Keratinocyte (primary cell): Measurements from ENCODE around the gene TPBG. TPM values are rescaled to one million over a fixed set of nuclear protein-coding genes. Genes with fewer than 3 reads are reported as not detected.

Experiments used
- DNase-seq: peaks from one replicate; pipeline ENCODE4 v3.0.0-alpha.2; 2011; ENCODE audit warnings: low read depth, missing footprints, low spot score
- FAIRE-seq: peaks from 2 replicates; lab custom pipeline; 2011; peaks lifted over from hg19 to GRCh38; lab: Jason Lieb, UNC
- H2AFZ ChIP-seq: 2 replicates; pipeline ENCODE4 v1.6.0; 2012; ENCODE audit warnings: low read length, control low read depth, inconsistent platforms; ENCODE audit not compliant: control insufficient read depth
- H3K27ac ChIP-seq: 2 replicates; pipeline ENCODE4 v1.5.1; 2011; ENCODE audit warnings: low read length; ENCODE audit not compliant: control insufficient read depth, insufficient read depth
- H3K27me3 ChIP-seq: 3 replicates; pipeline ENCODE4 v1.6.0; 2011; ENCODE audit warnings: low read length; ENCODE audit not compliant: control insufficient read depth, insufficient read depth; ENCODE audit errors: extremely low read depth
- H3K36me3 ChIP-seq, 2 experiments: 2 replicates in 1 of 2; 3 replicates in 1 of 2; pipeline ENCODE4 v1.5.1; 2011; ENCODE audit warnings: low read length in 2 of 2, mild to moderate bottlenecking in 1 of 2; ENCODE audit not compliant: control insufficient read depth in 2 of 2, insufficient read depth in 2 of 2; ENCODE audit errors: extremely low read depth in 1 of 2
- H3K4me1 ChIP-seq: 3 replicates; pipeline ENCODE4 v1.5.1; 2011; ENCODE audit warnings: low read length; ENCODE audit not compliant: control insufficient read depth, insufficient read depth; ENCODE audit errors: extremely low read depth
- H3K4me2 ChIP-seq: 3 replicates; pipeline ENCODE4 v1.6.0; 2011; ENCODE audit warnings: low read depth, low read length; ENCODE audit not compliant: control insufficient read depth, insufficient read depth; ENCODE audit errors: extremely low read depth
- H3K4me3 ChIP-seq, 3 experiments: fragments of 200-600 bp in 1 of 3; sonication (generic) in 1 of 3; 2 replicates in 2 of 3; 3 replicates in 1 of 3; pipeline ENCODE4 v1.5.1; 2011 to 2016; ENCODE audit warnings: low read length in 3 of 3, mild to moderate bottlenecking in 3 of 3, control low read depth in 2 of 3, inconsistent platforms in 1 of 3, low read depth in 1 of 3, mixed read lengths in 1 of 3, mixed run types in 1 of 3, moderate library complexity in 1 of 3; ENCODE audit not compliant: control insufficient read depth in 2 of 3, insufficient read depth in 2 of 3; ENCODE audit errors: extremely low read depth in 1 of 3
- H3K79me2 ChIP-seq: 2 replicates; pipeline ENCODE4 v1.6.0; 2012; ENCODE audit warnings: low read length; ENCODE audit not compliant: control insufficient read depth, insufficient read depth
- H3K9ac ChIP-seq: 3 replicates; pipeline ENCODE4 v1.6.0; 2011; ENCODE audit warnings: low read length; ENCODE audit not compliant: control insufficient read depth, insufficient read depth; ENCODE audit errors: extremely low read depth
- H3K9me1 ChIP-seq: 3 replicates; pipeline ENCODE4 v1.6.0; 2011; ENCODE audit warnings: low read length; ENCODE audit not compliant: control insufficient read depth, insufficient read depth; ENCODE audit errors: extremely low read depth
- H3K9me3 ChIP-seq: 2 replicates; pipeline ENCODE4 v1.5.1; 2012; ENCODE audit warnings: low read depth, low read length; ENCODE audit not compliant: control insufficient read depth
- H4K20me1 ChIP-seq: 3 replicates; pipeline ENCODE4 v1.6.0; 2011; ENCODE audit warnings: low read length; ENCODE audit not compliant: control insufficient read depth, insufficient read depth; ENCODE audit errors: extremely low read depth
- CTCF ChIP-seq, 3 experiments: IDR thresholded peaks in 1 of 3; conservative IDR thresholded peaks in 1 of 3; optimal IDR thresholded peaks in 1 of 3; 2 replicates in 2 of 3; 3 replicates in 1 of 3; pipeline versions ENCODE3 to v1.5.1; 2011; ENCODE audit warnings: low read length in 3 of 3, mild to moderate bottlenecking in 3 of 3, moderate library complexity in 2 of 3, control low read depth in 1 of 3, inconsistent platforms in 1 of 3; ENCODE audit not compliant: insufficient read depth in 2 of 3; ENCODE audit errors: extremely low read depth in 1 of 3
- EZH2 ChIP-seq: IDR thresholded peaks from one replicate; pipeline ENCODE4 v1.6.1; 2012; ENCODE audit warnings: inconsistent platforms, mild to moderate bottlenecking, low read length, moderate library complexity
- dilution Hi-C: fragments of 300-500 bp; cut with MboI; formaldehyde crosslinking; loops from one replicate; pipeline ENCODE4 v1.7.0; 2020; ENCODE audit warnings: low sequenced_read_pairs; ENCODE audit not compliant: extremely low pct_ligation_motif_present
- polyA minus RNA-seq, 3 experiments: library from RNA; depleted of rRNA, polyadenylated mRNA; stranded (reverse); fragments of >200 nt; gene quantifications; 1 replicate in 1 of 3; 2 replicates in 1 of 3; 3 replicates in 1 of 3; pipeline ENCODE4 v1.2.3, GENCODE V29; 2011
- polyA plus RNA-seq, 5 experiments: library from polyadenylated mRNA; depleted of rRNA in 3 of 5; stranded (reverse) in 3 of 5; stranded (forward) in 1 of 5; unstranded in 1 of 5; fragments of >200 nt; gene quantifications; 1 replicate in 1 of 5; 2 replicates in 3 of 5; 3 replicates in 1 of 5; pipeline versions ENCODE4 v1.2.1 to v1.2.3, GENCODE V29; 2011 to 2012; ENCODE audit warnings: missing spikeins in 2 of 5, low read depth in 1 of 5, low replicate concordance in 1 of 5

The TPBG gene
- 55.7 to 81.8 TPM (median 69.1 TPM) in 3 replicates for polyA plus RNA-seq
- 35.9 TPM for polyA plus RNA-seq (2011; ENCODE audit: low read depth)
- polyA plus RNA-seq (2011; cell fraction: cytosol; rRNA removed): 25.4 and 40.6 TPM in 2 replicates
- 274 and 296 TPM in 2 replicates for polyA plus RNA-seq (2011; cell fraction: nucleus; rRNA removed)
- polyA plus RNA-seq (2012; ENCODE audit: low replicate concordance): 47.0 and 102 TPM in 2 replicates
- 20.0 to 45.0 TPM (median 36.4 TPM) in 3 replicates for polyA minus RNA-seq
- polyA minus RNA-seq (2011; cell fraction: cytosol; rRNA and poly(A)+ RNA removed): 42.8 TPM
- 129 and 153 TPM in 2 replicates for polyA minus RNA-seq (2011; cell fraction: nucleus; rRNA and poly(A)+ RNA removed)

GRCh38 chr6:82363428-82364086, at the start of gene TPBG:
TPBG (plus strand) TSS chr6:82363817; CDS start chr6:82364962, 1,145 bp downstream.
- Histone ChIP-seq H3K27ac (peak within 1 kb of the TSS; percentile 94), H3K4me2 (peak within 1 kb of the TSS; percentile 84), H2AFZ (peak within 1 kb of the TSS; percentile 90), H3K27me3 (no peaks in the 10 kb centered on the region), H3K9me3 (no peaks in the 10 kb centered on the region), H3K4me1 (peaks cover 23% of the 10 kb centered on the region), H3K9me1 (no peaks in the 10 kb centered on the region), H3K36me3 (peaks cover 0 to 19% of the 10 kb centered on the region in 2 experiments), H3K79me2 (peaks cover 33% of the 10 kb centered on the region), H4K20me1 (no peaks in the 10 kb centered on the region), H3K4me3 (peak within 1 kb of the TSS; percentile 82 to 92 (median 87)), H3K9ac (peak within 1 kb of the TSS; percentile 92)
- peak; percentile 33 to 53 (median 33) for TF ChIP-seq CTCF (optimal IDR thresholded peaks at IDR 0.05 in 1 of 3, IDR thresholded peaks at IDR 0.05 in 1 of 3, conservative IDR thresholded peaks at IDR 0.05 in 1 of 3; ENCODE audit: extremely low read depth in 1 of 3, insufficient read depth in 2 of 3, low read length in 3 of 3)
- TF ChIP-seq EZH2: no peak
- DNase-seq: no peak
- FAIRE-seq: peak; percentile 64
- dilution Hi-C loops: no loop called here

- no peaks in the 10 kb centered on the region for H3K79me2 ChIP-seq
- no peak overlapping the region for H3K9ac ChIP-seq
- no peaks in the 10 kb centered on the region for H3K4me1 ChIP-seq
- H4K20me1 ChIP-seq: no peaks in the 10 kb centered on the region
- TF ChIP-seq CTCF (optimal IDR thresholded peaks at IDR 0.05 in 1 of 3, IDR thresholded peaks at IDR 0.05 in 1 of 3, conservative IDR thresholded peaks at IDR 0.05 in 1 of 3; ENCODE audit: extremely low read depth in 1 of 3, insufficient read depth in 2 of 3, low read length in 3 of 3) (no peak), EZH2 (no peak)
- no peaks in the 10 kb centered on the region for H3K36me3 ChIP-seq
- FAIRE-seq (no peak), DNase-seq (no peak)
- H3K4me2 ChIP-seq: no peak overlapping the region
- no peak overlapping the region for H3K27ac ChIP-seq
- dilution Hi-C loops: no loop called here
- no peaks in the 10 kb centered on the region for H3K9me1 ChIP-seq
- no peaks in the 10 kb centered on the region for H3K9me3 ChIP-seq
- H3K27me3 ChIP-seq: no peaks in the 10 kb centered on the region
- H2AFZ ChIP-seq: no peak overlapping the region
- no peak overlapping the region for H3K4me3 ChIP-seq
These were observed 41.2 kb upstream of the TPBG start for GRCh38 chr6:82322386-82322785.
